ENCODE measurements around the gene CYP19A1.
A peak's percentile ranks its signal among the peaks of the same experiment; 100 is the strongest.

The CYP19A1 gene

DNA sequence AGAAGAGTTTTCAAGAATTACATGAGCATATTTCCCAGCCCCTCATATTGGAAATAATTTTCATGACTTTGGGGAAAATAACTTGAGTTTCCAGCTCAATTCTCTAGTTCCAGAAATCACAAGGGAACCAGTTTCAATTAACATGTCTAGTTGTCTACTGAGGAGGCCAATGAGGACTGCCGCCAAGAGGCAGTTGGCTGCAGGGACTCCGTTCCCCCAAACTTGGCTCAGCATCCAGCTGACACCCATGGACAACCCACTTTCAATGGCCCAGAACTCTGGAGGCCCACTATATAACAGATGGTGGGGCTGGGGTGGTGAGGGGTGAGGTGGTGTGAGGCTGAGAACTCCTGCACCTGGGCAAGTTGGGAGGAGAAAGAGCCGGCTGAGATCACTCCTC is 157.2 kb downstream of the CYP19A1 start:
- TF ChIP-seq POLR2A (IDR thresholded peaks at IDR 0.05; ENCODE audit: low read depth, low read length) (no peak), POU2F2 (IDR thresholded peaks at IDR 0.05; ENCODE audit: low read depth, low read length) (no peak), TAF1 (IDR thresholded peaks at IDR 0.05; ENCODE audit: low read depth, low read length) (no peak), PAX5 (IDR thresholded peaks at IDR 0.05; ENCODE audit: insufficient read depth, low read length, severe bottlenecking) (no peak), POLR2AphosphoS5 (IDR thresholded peaks at IDR 0.05; ENCODE audit: low read depth, low read length) (no peak), SPI1 (IDR thresholded peaks at IDR 0.05; ENCODE audit: low read depth, low read length) (no peak)
- no peak for FAIRE-seq

DNA sequence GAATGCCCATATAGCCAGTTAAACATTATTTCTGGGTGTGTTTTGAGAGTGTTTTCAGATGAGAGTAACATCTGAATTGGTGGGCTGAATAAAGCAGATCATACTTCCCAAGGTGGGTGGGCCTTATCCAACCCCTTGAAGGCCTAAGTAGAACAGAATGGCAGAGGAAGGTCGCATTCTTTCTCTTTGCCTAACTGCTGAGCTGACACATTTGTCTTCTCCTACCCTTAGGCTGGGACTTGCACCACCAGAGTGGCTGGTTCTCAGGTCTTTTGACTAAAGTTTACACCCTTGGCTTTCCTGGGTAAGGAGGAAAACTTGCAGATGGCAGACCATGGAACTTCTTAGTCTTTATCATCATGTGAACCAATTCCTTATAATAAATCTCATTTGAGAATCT is 157.9 kb downstream of the CYP19A1 start:
- FAIRE-seq = no peak
- DNase-seq (ENCODE audit: insufficient read length, low spot score) = no peak
- no peak for TF ChIP-seq TAF1 (IDR thresholded peaks at IDR 0.05; ENCODE audit: low read depth, low read length)
- no peak for TF ChIP-seq POLR2AphosphoS5 (IDR thresholded peaks at IDR 0.05; ENCODE audit: low read depth, low read length)
- TF ChIP-seq SPI1 (IDR thresholded peaks at IDR 0.05; ENCODE audit: low read depth, low read length) = no peak
- no peak for TF ChIP-seq PAX5 (IDR thresholded peaks at IDR 0.05; ENCODE audit: insufficient read depth, low read length, severe bottlenecking)
- TF ChIP-seq POU2F2 (IDR thresholded peaks at IDR 0.05; ENCODE audit: low read depth, low read length) = no peak
- TF ChIP-seq POLR2A (IDR thresholded peaks at IDR 0.05; ENCODE audit: low read depth, low read length) = no peak

More for the DNA sequence above, 157.2 kb downstream of the CYP19A1 start:
- DNase-seq (ENCODE audit: insufficient read length, low spot score) = no peak

DNA sequence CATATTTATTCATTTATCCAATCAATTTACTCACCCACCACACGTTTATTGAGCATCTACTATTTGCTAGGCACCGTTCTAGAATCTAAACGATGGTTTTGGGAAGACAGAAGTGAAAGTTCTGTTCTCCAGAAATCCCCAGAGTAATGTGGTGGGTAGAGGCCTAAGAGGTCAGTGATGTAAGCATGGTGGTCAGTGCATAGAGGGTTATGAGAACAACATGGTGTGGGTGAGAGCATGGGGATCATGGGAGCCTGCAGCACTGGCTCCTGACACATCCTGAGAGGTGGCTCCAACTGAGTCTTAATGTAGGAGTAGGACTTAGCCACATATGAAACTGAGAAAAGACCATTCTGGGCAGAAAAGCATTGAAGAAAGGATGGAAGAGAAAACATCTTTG is 158.4 kb downstream of the CYP19A1 start:
- no peak for TF ChIP-seq TAF1 (IDR thresholded peaks at IDR 0.05; ENCODE audit: low read depth, low read length)
- no peak for TF ChIP-seq SPI1 (IDR thresholded peaks at IDR 0.05; ENCODE audit: low read depth, low read length)
- TF ChIP-seq POLR2A (IDR thresholded peaks at IDR 0.05; ENCODE audit: low read depth, low read length) = no peak
- TF ChIP-seq PAX5 (IDR thresholded peaks at IDR 0.05; ENCODE audit: insufficient read depth, low read length, severe bottlenecking) = no peak
- TF ChIP-seq POLR2AphosphoS5 (IDR thresholded peaks at IDR 0.05; ENCODE audit: low read depth, low read length) = no peak
- TF ChIP-seq POU2F2 (IDR thresholded peaks at IDR 0.05; ENCODE audit: low read depth, low read length) = no peak
- DNase-seq (ENCODE audit: insufficient read length, low spot score) (no peak), FAIRE-seq (no peak)

DNA sequence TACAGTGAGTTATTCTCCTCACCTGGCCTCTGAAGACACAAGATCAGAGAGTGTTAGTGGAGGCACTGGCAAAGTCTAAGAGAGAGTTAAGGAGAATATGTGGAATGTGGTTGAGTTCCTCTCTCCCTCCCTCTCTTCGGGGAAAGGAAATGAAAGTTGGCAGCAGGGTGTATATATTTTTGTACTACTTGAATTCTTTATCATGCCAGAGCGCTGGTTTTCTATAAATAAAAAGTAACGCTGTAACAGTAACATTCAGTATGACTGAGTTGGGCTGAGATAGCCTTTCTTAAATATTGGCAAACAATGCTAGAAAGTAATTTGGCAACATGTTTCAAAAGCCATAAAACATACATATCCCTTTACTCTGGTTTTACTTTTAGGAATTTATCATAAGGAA is 166.2 kb downstream of the CYP19A1 start:
- TF ChIP-seq SPI1 (IDR thresholded peaks at IDR 0.05; ENCODE audit: low read depth, low read length) (peak; percentile 22; the same call in 1 of the 2 replicates), POU2F2 (IDR thresholded peaks at IDR 0.05; ENCODE audit: low read depth, low read length) (no peak)
- DNase-seq (ENCODE audit: insufficient read length, low spot score) = no peak
- FAIRE-seq = no peak

DNA sequence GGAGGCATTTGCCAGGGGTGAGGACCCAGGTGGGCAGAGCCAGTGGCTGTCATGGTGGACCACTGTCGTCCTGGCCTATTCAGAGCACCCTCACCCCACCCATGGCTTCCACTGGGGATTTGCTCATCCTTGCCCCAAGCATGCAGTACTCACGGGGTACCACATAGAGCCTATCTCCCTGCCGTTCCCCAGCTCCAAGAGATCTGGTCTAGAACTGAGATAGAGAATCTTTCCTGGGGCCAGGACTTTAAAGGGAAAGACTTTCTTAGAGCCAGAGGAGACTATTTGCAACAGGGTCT is 166.8 kb downstream of the CYP19A1 start:
- TF ChIP-seq SPI1 (IDR thresholded peaks at IDR 0.05; ENCODE audit: low read depth, low read length) (no peak), TAF1 (IDR thresholded peaks at IDR 0.05; ENCODE audit: low read depth, low read length) (no peak), POU2F2 (IDR thresholded peaks at IDR 0.05; ENCODE audit: low read depth, low read length) (no peak), POLR2AphosphoS5 (IDR thresholded peaks at IDR 0.05; ENCODE audit: low read depth, low read length) (no peak), PAX5 (IDR thresholded peaks at IDR 0.05; ENCODE audit: insufficient read depth, low read length, severe bottlenecking) (no peak), POLR2A (IDR thresholded peaks at IDR 0.05; ENCODE audit: low read depth, low read length) (no peak)
- no peak for FAIRE-seq

DNA sequence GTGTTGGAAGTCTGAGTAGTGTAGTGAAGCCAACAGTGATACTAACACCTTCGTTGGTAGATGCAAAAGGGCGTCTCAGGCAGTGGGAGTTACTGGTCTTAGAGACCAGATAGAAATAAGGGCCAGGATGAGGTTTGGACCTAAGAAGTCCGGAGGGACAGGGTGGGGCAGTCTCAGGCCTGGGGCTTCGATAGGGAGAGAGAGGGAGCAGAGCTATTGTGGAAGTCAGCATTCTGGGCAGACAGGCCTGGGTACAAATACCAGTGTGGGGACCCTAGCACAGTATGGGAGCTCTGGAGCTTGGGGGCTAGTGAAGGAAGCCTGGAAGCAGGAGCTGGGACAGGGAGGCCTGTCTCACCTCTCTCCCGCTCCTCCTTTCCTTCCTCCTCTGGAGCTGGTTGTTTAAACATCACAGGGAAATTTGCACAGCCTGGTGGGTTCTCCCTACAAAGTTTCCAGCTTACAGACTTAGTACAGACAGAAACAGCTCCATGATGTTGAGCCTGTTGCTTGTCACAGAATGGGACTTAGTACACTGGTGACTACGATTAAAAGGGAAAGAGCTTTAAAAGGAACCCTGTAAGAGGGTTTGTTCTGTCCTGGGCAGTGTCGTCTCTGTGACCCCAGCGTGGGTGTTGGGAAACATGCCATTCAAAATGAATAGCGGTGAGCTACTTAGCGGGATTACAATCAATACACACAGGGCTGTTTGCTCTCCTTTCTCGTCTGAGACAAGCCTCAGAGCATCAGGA is 167.3 kb downstream of the CYP19A1 start:
- TF ChIP-seq POLR2AphosphoS5 (IDR thresholded peaks at IDR 0.05; ENCODE audit: low read depth, low read length) = no peak
- no peak for TF ChIP-seq POLR2A (IDR thresholded peaks at IDR 0.05; ENCODE audit: low read depth, low read length)
- no peak for TF ChIP-seq SPI1 (IDR thresholded peaks at IDR 0.05; ENCODE audit: low read depth, low read length)
- TF ChIP-seq TAF1 (IDR thresholded peaks at IDR 0.05; ENCODE audit: low read depth, low read length) = no peak
- TF ChIP-seq POU2F2 (IDR thresholded peaks at IDR 0.05; ENCODE audit: low read depth, low read length) = no peak
- TF ChIP-seq PAX5 (IDR thresholded peaks at IDR 0.05; ENCODE audit: insufficient read depth, low read length, severe bottlenecking) = no peak
- DNase-seq (ENCODE audit: insufficient read length, low spot score) = no peak
- no peak for FAIRE-seq

More for the DNA sequence above, 166.8 kb downstream of the CYP19A1 start:
- DNase-seq (ENCODE audit: insufficient read length, low spot score) = no peak

DNA sequence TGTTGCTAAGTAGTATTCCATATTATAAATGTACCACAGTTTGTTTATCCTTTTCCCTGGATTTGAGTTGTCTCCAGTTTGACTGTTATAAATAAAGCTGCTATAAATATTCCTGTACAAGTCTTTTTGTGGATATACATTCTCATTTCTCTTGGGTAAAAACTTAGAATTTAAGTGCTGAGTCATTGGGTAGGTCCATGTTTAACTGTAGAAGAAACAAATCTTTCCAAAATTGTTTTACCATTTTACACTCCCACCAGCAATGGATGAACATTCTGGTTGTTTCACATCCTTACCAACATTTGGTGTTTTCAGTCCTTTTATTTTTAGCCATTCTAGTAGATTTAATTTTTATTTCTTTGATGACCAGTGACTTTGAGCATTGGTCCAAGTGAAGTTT is 169.7 kb downstream of the CYP19A1 start:
- TF ChIP-seq TAF1 (IDR thresholded peaks at IDR 0.05; ENCODE audit: low read depth, low read length) = no peak
- no peak for TF ChIP-seq POLR2AphosphoS5 (IDR thresholded peaks at IDR 0.05; ENCODE audit: low read depth, low read length)
- no peak for TF ChIP-seq SPI1 (IDR thresholded peaks at IDR 0.05; ENCODE audit: low read depth, low read length)
- TF ChIP-seq POU2F2 (IDR thresholded peaks at IDR 0.05; ENCODE audit: low read depth, low read length) = no peak
- TF ChIP-seq PAX5 (IDR thresholded peaks at IDR 0.05; ENCODE audit: insufficient read depth, low read length, severe bottlenecking) = no peak
- TF ChIP-seq POLR2A (IDR thresholded peaks at IDR 0.05; ENCODE audit: low read depth, low read length) = no peak
- DNase-seq (ENCODE audit: insufficient read length, low spot score) (no peak), FAIRE-seq (no peak)

DNA sequence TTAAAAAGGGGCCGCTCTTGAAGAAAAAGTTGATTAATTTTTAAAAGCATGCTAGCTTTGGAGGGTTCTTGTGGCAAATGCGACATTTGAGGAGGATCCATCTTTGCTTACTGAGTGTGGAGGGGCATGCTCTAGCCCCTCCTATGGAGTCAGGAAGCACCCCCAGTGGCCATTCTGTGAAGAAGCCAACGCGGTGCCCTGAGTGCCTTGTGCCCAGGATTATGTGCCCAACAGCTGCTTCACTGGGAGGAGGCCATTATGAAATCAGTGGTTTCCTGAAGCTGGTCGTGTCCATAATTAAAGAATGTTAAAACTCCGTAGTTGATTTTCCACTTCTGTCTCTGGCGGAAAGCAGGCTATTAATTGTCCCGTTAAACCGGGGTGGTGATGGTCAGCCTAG is 174.6 kb downstream of the CYP19A1 start:
- FAIRE-seq (no peak), DNase-seq (ENCODE audit: insufficient read length, low spot score) (no peak)
- TF ChIP-seq SPI1 (IDR thresholded peaks at IDR 0.05; ENCODE audit: low read depth, low read length) (no peak), PAX5 (IDR thresholded peaks at IDR 0.05; ENCODE audit: insufficient read depth, low read length, severe bottlenecking) (no peak), POLR2AphosphoS5 (IDR thresholded peaks at IDR 0.05; ENCODE audit: low read depth, low read length) (no peak), POLR2A (IDR thresholded peaks at IDR 0.05; ENCODE audit: low read depth, low read length) (no peak), POU2F2 (IDR thresholded peaks at IDR 0.05; ENCODE audit: low read depth, low read length) (no peak), TAF1 (IDR thresholded peaks at IDR 0.05; ENCODE audit: low read depth, low read length) (no peak)

DNA sequence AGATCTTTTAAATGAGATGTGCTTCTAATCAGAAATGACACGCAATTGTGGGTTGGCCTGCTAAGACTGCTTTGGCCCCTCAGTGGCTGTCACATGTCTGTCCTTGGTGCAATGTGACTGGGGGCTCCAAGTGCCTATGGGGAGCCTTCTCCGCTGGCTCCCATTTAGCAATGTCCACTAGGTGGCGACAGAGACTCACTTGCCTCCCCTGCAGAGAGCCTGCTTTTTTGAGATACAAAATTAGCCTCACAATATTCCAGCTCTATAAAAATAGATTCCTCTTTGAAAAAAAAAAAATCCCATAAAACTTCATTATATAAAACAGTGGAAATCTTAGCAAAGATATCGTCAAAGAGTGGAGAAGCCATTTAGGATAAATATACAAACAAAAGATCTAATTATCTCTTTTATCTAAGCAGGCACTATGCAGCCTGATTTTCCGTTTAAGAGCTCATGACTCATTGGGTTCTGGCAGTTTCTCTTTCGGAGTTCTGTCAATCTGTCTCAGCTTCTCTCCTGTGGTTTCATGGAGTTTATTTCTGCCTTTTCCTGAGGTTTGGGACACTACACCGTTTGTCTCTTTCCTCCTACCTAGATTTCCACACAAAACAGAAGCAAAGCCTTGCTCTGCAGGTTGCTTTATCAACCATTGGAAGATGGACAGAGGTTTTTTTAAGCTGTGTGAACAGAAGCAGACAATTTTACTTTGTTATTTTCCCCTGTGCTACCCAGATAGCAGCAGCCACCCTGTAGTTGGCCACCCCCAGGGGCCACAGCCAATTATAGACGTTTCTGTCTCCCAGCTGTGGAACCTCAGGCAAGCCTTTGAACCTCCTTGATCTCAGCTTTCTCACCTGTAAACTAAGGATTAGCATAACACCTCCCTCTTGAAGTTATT is 175.3 kb downstream of the CYP19A1 start:
- FAIRE-seq (peak; percentile 66), DNase-seq (ENCODE audit: insufficient read length, low spot score) (peak; percentile 68)
- TF ChIP-seq TAF1 (IDR thresholded peaks at IDR 0.05; ENCODE audit: low read depth, low read length) (no peak), SPI1 (IDR thresholded peaks at IDR 0.05; ENCODE audit: low read depth, low read length) (no peak), POLR2AphosphoS5 (IDR thresholded peaks at IDR 0.05; ENCODE audit: low read depth, low read length) (no peak), POU2F2 (IDR thresholded peaks at IDR 0.05; ENCODE audit: low read depth, low read length) (no peak), PAX5 (IDR thresholded peaks at IDR 0.05; ENCODE audit: insufficient read depth, low read length, severe bottlenecking) (no peak), POLR2A (IDR thresholded peaks at IDR 0.05; ENCODE audit: low read depth, low read length) (no peak)
